ENCODE results near the gene FILIP1.

FILIP1 gene

DNA sequence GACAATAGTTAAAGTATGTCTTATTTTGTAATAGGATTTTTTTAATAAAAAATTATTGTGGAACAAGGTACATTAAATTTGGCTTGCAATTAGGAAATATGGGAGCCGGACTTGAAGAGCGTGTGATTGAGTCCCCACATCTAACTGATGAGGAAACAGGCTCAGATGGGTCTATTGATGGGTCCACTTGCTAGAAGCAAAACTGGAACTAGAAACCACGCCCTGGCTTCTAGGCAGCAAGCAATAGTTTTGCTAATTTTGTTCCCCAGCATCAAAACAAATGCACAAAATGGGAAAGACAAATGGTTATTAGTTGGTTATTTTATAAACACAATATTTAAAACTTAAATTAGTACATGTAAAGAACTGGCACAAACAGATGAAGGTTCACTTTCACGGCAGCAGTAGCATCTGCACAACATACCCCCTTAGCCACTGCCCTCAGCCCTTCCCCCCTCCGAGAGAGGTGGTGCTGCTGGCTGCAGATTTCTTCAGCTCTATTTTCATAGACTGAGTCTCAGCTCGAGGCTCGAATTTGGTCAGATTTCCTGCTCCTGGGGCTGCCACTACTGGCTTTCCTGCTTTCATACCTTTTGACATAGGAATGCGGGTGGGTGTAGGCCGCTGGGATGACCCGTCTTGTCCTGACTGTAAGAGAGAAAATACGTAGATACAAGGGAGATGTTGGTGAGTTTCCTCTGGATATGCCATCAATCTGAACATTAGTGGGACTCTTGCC, 185.2 kb downstream of the FILIP1 start:
- H3K4me3 ChIP-seq (ENCODE audit: low read depth, low read length): no peak overlapping the region
- TF ChIP-seq, protein P1, sequence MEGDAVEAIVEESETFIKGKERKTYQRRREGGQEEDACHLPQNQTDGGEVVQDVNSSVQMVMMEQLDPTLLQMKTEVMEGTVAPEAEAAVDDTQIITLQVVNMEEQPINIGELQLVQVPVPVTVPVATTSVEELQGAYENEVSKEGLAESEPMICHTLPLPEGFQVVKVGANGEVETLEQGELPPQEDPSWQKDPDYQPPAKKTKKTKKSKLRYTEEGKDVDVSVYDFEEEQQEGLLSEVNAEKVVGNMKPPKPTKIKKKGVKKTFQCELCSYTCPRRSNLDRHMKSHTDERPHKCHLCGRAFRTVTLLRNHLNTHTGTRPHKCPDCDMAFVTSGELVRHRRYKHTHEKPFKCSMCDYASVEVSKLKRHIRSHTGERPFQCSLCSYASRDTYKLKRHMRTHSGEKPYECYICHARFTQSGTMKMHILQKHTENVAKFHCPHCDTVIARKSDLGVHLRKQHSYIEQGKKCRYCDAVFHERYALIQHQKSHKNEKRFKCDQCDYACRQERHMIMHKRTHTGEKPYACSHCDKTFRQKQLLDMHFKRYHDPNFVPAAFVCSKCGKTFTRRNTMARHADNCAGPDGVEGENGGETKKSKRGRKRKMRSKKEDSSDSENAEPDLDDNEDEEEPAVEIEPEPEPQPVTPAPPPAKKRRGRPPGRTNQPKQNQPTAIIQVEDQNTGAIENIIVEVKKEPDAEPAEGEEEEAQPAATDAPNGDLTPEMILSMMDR (conservative IDR thresholded peaks at IDR 0.05; ENCODE audit: low read depth, low read length): no peak
- DNase-seq (ENCODE audit: low read depth): no peak

DNA sequence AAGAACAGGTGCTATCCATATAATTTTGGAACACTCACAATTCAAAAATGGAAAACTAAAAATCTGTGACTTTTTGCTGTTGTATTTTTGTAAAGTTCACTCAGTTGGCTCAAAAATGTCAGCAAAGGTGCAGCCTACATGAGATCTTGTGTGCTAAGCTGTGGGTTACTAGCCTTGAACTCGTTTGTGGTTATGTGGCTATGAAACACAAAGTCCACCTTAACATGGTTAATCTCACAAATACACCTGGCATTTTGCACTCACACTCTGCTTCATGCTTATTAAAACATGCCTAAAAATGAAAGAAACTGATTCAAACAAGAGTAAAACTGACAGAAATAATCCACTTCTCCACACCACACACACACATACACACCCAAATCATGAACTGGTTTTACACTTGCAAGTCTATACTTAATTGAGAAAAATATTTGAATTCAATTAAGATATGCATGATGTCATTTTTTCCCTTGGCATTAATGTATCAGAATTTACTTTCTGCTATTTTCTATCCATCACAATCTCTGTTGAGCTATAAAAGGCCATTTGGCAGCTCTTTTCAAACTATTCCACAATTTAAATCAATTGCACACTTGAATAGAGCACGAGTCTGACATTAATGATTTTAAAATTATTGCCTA, 186.1 kb downstream of the FILIP1 start:
- no peak overlapping the region for H3K4me3 ChIP-seq (ENCODE audit: low read depth, low read length)
- TF ChIP-seq, protein P1 (conservative IDR thresholded peaks at IDR 0.05; ENCODE audit: low read depth, low read length): no peak
- no peak for DNase-seq (ENCODE audit: low read depth)

DNA sequence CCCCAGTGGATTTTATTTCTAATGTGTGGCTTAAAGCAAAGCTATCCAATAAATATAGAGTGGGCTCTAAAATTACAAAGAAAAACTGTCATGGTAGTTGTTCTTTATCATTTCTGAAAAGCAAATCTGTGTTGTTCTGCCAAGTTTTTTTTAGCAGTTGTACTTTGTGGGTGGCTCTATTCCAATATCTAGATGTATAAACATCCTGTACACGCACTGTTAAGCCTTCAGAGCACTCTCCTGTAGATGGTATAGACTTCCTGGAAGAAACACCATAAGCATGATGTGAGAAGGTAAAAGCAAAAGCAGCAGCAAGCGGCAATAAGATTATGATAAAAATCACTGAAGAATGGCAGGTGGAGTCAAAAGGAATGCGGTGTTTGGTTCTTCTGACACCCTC, 187.5 kb downstream of the FILIP1 start:
- DNase-seq (ENCODE audit: low read depth): peak; percentile 75
- no peak overlapping the region for H3K4me3 ChIP-seq (ENCODE audit: low read depth, low read length)
- TF ChIP-seq, protein P1 (conservative IDR thresholded peaks at IDR 0.05; ENCODE audit: low read depth, low read length): no peak

DNA sequence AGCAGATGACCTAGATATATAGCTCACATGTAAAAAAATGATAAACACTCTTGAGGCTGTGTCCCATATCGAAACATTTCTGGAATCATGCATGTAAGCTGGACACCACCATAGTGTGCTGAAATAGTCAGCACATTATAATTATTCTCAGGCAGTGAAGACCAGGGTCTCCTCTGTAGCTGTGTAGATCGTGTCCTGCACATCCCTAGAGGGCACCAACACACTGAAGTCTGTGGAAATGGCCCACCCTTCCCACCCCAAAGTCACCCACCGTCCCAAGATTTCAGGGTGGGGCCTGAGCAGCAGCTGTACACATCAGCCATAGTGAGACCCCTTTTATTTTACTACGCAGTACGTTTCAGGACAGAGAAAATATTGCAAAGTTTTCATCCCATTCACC, 188.0 kb downstream of the FILIP1 start:
- TF ChIP-seq, protein P1 (conservative IDR thresholded peaks at IDR 0.05; ENCODE audit: low read depth, low read length): peak; percentile 21
- DNase-seq (ENCODE audit: low read depth): no peak

DNA sequence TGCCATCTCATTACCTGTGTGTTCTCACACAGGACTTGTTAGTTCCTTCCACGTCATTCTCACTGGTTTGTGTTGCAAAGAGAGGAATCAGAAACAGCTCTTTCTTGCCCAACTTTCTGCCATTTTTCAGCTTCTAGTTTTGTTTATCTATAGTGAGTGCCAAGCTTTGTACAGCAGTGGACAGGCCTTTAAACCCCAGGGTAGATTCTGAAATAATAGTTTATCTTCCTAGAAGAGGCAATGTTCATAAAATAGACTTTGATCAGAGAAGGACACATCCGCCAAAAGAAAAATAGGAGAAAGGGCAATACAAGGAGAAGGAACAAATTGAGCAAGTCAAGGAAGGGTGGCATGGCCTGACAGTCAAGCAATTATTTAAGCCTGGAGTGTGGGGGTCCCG, 191.3 kb downstream of the FILIP1 start:
- DNase-seq (ENCODE audit: low read depth): no peak
- TF ChIP-seq, protein P1 (conservative IDR thresholded peaks at IDR 0.05; ENCODE audit: low read depth, low read length): no peak
- H3K4me3 ChIP-seq (ENCODE audit: low read depth, low read length): no peak overlapping the region

More for the DNA sequence above, 188.0 kb downstream of the FILIP1 start:
- no peak overlapping the region for H3K4me3 ChIP-seq (ENCODE audit: low read depth, low read length)

DNA sequence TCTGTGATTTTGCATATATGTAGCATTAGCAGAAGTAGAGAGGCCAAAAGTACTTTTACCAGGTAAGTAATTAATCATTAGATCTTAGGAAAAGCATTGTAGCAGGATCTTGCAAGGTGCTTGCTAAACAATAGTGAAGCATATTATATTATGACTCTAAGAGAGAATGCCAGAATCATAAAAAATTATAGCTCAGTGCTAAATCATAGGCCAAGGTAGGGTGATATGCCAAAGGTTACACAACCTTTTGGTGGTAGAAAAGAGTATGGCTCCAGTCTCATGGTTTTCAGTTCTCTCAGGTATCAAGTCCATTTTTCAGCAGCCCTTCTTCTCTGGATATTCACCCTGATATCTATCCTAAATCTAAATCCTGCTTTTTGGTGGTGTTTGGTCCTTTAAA, 192.1 kb downstream of the FILIP1 start:
- TF ChIP-seq, protein P1 (conservative IDR thresholded peaks at IDR 0.05; ENCODE audit: low read depth, low read length): no peak
- H3K4me3 ChIP-seq (ENCODE audit: low read depth, low read length): no peak overlapping the region

DNA sequence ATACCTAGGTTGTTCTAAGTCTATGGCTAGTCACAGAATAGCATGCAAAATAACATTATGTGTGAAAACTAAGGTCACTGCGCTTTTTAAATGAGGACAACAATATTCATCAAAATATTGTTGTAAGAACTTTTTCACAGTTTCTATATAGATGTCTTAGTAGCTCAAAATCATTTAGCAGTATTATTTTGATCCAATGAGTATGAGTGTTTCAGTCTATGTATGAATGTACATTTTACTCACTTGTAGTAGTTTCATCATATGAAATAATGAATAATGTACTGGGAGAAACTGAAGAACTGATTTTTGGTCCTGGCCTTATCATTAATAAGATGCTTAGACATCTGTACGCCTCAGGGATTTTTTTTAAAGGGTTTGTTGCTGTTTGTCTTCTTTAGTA, 192.5 kb downstream of the FILIP1 start:
- H3K4me3 ChIP-seq (ENCODE audit: low read depth, low read length): no peak overlapping the region
- DNase-seq (ENCODE audit: low read depth): no peak
- TF ChIP-seq, protein P1 (conservative IDR thresholded peaks at IDR 0.05; ENCODE audit: low read depth, low read length): no peak

More for the DNA sequence above, 192.1 kb downstream of the FILIP1 start:
- no peak for DNase-seq (ENCODE audit: low read depth)
